Neuronal stem cell (in vitro differentiated cells): ENCODE data around the gene ZNRD2.

Source experiments
- DNase-seq: peaks from one replicate; pipeline ENCODE4 v3.0.0-alpha.2; 2013; ENCODE audit warnings: low spot score
- H2AFZ ChIP-seq: one replicate; pipeline ENCODE4 v1.6.1; 2013; ENCODE audit warnings: mild to moderate bottlenecking, low read length, inconsistent platforms
- H2AK5ac ChIP-seq: 2 replicates; pipeline ENCODE4 v1.6.1; 2013; ENCODE audit warnings: low read depth, mild to moderate bottlenecking, inconsistent platforms, low read length, moderate library complexity, mixed read lengths
- H2BK120ac ChIP-seq: 2 replicates; pipeline ENCODE4 v1.6.1; 2013; ENCODE audit warnings: low read depth, mild to moderate bottlenecking, inconsistent platforms, low read length, moderate library complexity, mixed read lengths
- H2BK12ac ChIP-seq: one replicate; pipeline ENCODE4 v1.6.1; 2013; ENCODE audit warnings: low read length, inconsistent platforms
- H2BK15ac ChIP-seq: 2 replicates; pipeline ENCODE4 v1.6.1; 2013; ENCODE audit warnings: mild to moderate bottlenecking, low read length, inconsistent platforms, mixed read lengths
- H2BK5ac ChIP-seq: one replicate; pipeline ENCODE4 v1.6.1; 2013; ENCODE audit warnings: inconsistent platforms, mild to moderate bottlenecking, low read length, moderate library complexity
- H3K14ac ChIP-seq: one replicate; pipeline ENCODE4 v1.6.1; 2013; ENCODE audit warnings: low read length, inconsistent platforms
- H3K18ac ChIP-seq: 2 replicates; pipeline ENCODE4 v1.6.1; 2013; ENCODE audit warnings: low read length, inconsistent platforms
- H3K23ac ChIP-seq: 2 replicates; pipeline ENCODE4 v1.6.1; 2013; ENCODE audit warnings: low read depth, mild to moderate bottlenecking, mixed read lengths, low read length, inconsistent platforms; ENCODE audit not compliant: poor library complexity
- H3K27ac ChIP-seq: replicated peaks from 3 replicates; pipeline ENCODE4 v1.5.1; 2013; ENCODE audit warnings: low read length, inconsistent platforms
- H3K27me3 ChIP-seq, 3 experiments: 2 replicates each; pipeline ENCODE4 v1.6.1; 2013; ENCODE audit warnings: low read length in 3 of 3, mild to moderate bottlenecking in 2 of 3, inconsistent platforms in 1 of 3, low read depth in 1 of 3, mixed read lengths in 1 of 3, moderate library complexity in 1 of 3; ENCODE audit not compliant: control insufficient read depth in 3 of 3, insufficient read depth in 3 of 3
- H3K36me3 ChIP-seq, 2 donors: replicated peaks in 1 of 2; 2 replicates each; pipeline ENCODE4 v1.6.1; 2013; ENCODE audit warnings: low read length in 2 of 2; ENCODE audit not compliant: control insufficient read depth in 2 of 2, insufficient read depth in 2 of 2
- H3K4ac ChIP-seq: 2 replicates; pipeline ENCODE4 v1.6.1; 2013; ENCODE audit warnings: inconsistent platforms, mild to moderate bottlenecking, low read length, moderate library complexity
- H3K4me1 ChIP-seq, 2 donors: 1 replicate in 1 of 2; 2 replicates in 1 of 2; pipeline ENCODE4 v1.6.1; 2013; ENCODE audit warnings: low read length in 2 of 2, low read depth in 1 of 2; ENCODE audit not compliant: control insufficient read depth in 2 of 2, insufficient read depth in 1 of 2
- H3K4me2 ChIP-seq: one replicate; pipeline ENCODE4 v1.6.1; 2013; ENCODE audit warnings: mild to moderate bottlenecking, low read length, inconsistent platforms; ENCODE audit not compliant: insufficient read depth, poor library complexity, severe bottlenecking
- H3K4me3 ChIP-seq, 2 donors: 2 replicates each; pipeline ENCODE4 v1.5.1; 2013; ENCODE audit warnings: low read length in 2 of 2, mild to moderate bottlenecking in 2 of 2, inconsistent platforms in 1 of 2, moderate library complexity in 1 of 2
- H3K79me1 ChIP-seq: one replicate; pipeline ENCODE4 v1.6.1; 2013; ENCODE audit warnings: low read depth, mild to moderate bottlenecking, inconsistent platforms, low read length, moderate library complexity
- H3K9ac ChIP-seq: one replicate; pipeline ENCODE4 v1.6.1; 2013; ENCODE audit warnings: mild to moderate bottlenecking, low read depth, low read length, inconsistent platforms; ENCODE audit not compliant: poor library complexity
- H3K9me3 ChIP-seq, 2 donors: replicated peaks in 1 of 2; 2 replicates each; pipeline versions ENCODE3 to v1.6.1; 2013; ENCODE audit warnings: low read length in 2 of 2, mild to moderate bottlenecking in 2 of 2, inconsistent platforms in 1 of 2, low read depth in 1 of 2, mixed read lengths in 1 of 2, moderate library complexity in 1 of 2; ENCODE audit not compliant: control insufficient read depth in 2 of 2, insufficient read depth in 1 of 2
- H4K8ac ChIP-seq: one replicate; pipeline ENCODE4 v1.6.1; 2013; ENCODE audit warnings: low read depth, mild to moderate bottlenecking, inconsistent platforms, low read length, moderate library complexity
- H4K91ac ChIP-seq: one replicate; pipeline ENCODE4 v1.6.1; 2013; ENCODE audit warnings: low read length, low read depth, mild to moderate bottlenecking, inconsistent platforms; ENCODE audit not compliant: poor library complexity
- WGBS, 2 donors: extraction: QIAGEN DNeasy Blood & Tissue Kit; methylation state at CpG; one replicate each; pipeline ENCODE4 v1.1.7; 2013; ENCODE audit warnings: missing lambda C conversion rate in 2 of 2, mixed read lengths in 1 of 2; ENCODE audit not compliant: insufficient read length in 2 of 2, insufficient replicate concordance in 1 of 2; ENCODE audit errors: extremely low coverage in 2 of 2; 5-methylcytosine and 5-hydroxymethylcytosine counted together

The ZNRD2 gene

GRCh38 chr11:65560555-65561418, 9.5 kb upstream of the ZNRD2 start:
- H3K79me1 ChIP-seq: no peaks in the 10 kb centered on the region
- no peak overlapping the region for H4K8ac ChIP-seq
- no peak for DNase-seq
- H3K4ac ChIP-seq: no peak overlapping the region
- H3K9ac ChIP-seq: no peak overlapping the region
- no peaks in the 10 kb centered on the region for H3K27me3 ChIP-seq
- H3K4me1 ChIP-seq: peaks cover 32 to 38% of the 10 kb centered on the region in 2 donors
- H3K36me3 ChIP-seq: no peaks in the 10 kb centered on the region
- peak overlapping the region in 1 of 2 donors; percentile 4 for H3K4me3 ChIP-seq
- no peak overlapping the region for H3K14ac ChIP-seq
- no peak overlapping the region for H2BK12ac ChIP-seq
- peak overlapping the region; percentile 14 for H2BK5ac ChIP-seq
- H4K91ac ChIP-seq: no peak overlapping the region
- H2BK120ac ChIP-seq: no peak overlapping the region
- H3K9me3 ChIP-seq: no peaks in the 10 kb centered on the region
- peak overlapping the region; percentile 88 for H2AFZ ChIP-seq
- WGBS, 2 donors: no CpG with 5 or more reads among the region's 15 CpGs
- H3K27ac ChIP-seq: peak overlapping the region; percentile 47
- peak overlapping the region; percentile 27 for H3K4me2 ChIP-seq
- H2AK5ac ChIP-seq: no peak overlapping the region
- H3K18ac ChIP-seq: peak overlapping the region; percentile 29
- no peak overlapping the region for H3K23ac ChIP-seq
- no peak overlapping the region for H2BK15ac ChIP-seq

- no peak overlapping the region for H3K27ac ChIP-seq
- H3K9ac ChIP-seq: no peak overlapping the region
- H3K9me3 ChIP-seq: no peaks in the 10 kb centered on the region
- H3K36me3 ChIP-seq: no peaks in the 10 kb centered on the region
- no peak overlapping the region for H3K4me2 ChIP-seq
- no peak overlapping the region for H2AFZ ChIP-seq
- no peak for DNase-seq
- no peak overlapping the region for H3K18ac ChIP-seq
- H2BK120ac ChIP-seq: no peak overlapping the region
- H4K8ac ChIP-seq: no peak overlapping the region
- H2BK12ac ChIP-seq: no peak overlapping the region
- no peak overlapping the region for H3K23ac ChIP-seq
- H3K14ac ChIP-seq: no peak overlapping the region
- H3K79me1 ChIP-seq: no peaks in the 10 kb centered on the region
- no CpG with 5 or more reads among the region's 7 CpGs for WGBS, 2 donors
- no peak overlapping the region for H3K4ac ChIP-seq
- H3K4me1 ChIP-seq: peaks cover 30 to 32% of the 10 kb centered on the region in 2 donors
- H3K27me3 ChIP-seq: no peaks in the 10 kb centered on the region
- no peak overlapping the region for H2BK5ac ChIP-seq
- H2BK15ac ChIP-seq: no peak overlapping the region
- no peak overlapping the region for H4K91ac ChIP-seq
- H3K4me3 ChIP-seq: no peak overlapping the region
- H2AK5ac ChIP-seq: no peak overlapping the region
Observed at GRCh38 chr11:65562020-65562419, 8.3 kb upstream of the ZNRD2 start.

GRCh38 chr11:65562788-65563187, 7.5 kb upstream of the ZNRD2 start:
- Histone ChIP-seq H4K8ac (no peak overlapping the region), H3K18ac (no peak overlapping the region), H3K27ac (no peak overlapping the region), H3K4me1 (peaks cover 27 to 28% of the 10 kb centered on the region in 2 donors), H3K9ac (no peak overlapping the region), H2BK5ac (no peak overlapping the region), H2BK120ac (no peak overlapping the region), H3K14ac (no peak overlapping the region), H3K4me3 (no peak overlapping the region), H2BK12ac (no peak overlapping the region), H3K9me3 (no peaks in the 10 kb centered on the region), H2AFZ (no peak overlapping the region), H3K4me2 (no peak overlapping the region), H3K23ac (no peak overlapping the region), H2AK5ac (no peak overlapping the region), H2BK15ac (no peak overlapping the region), H4K91ac (no peak overlapping the region), H3K27me3 (no peaks in the 10 kb centered on the region), H3K36me3 (no peaks in the 10 kb centered on the region), H3K79me1 (no peaks in the 10 kb centered on the region), H3K4ac (no peak overlapping the region)
- WGBS, 2 donors: no CpG with 5 or more reads among the region's 9 CpGs
- DNase-seq: no peak

GRCh38 chr11:65563601-65564000, 6.7 kb upstream of the ZNRD2 start:
- Histone ChIP-seq H3K27ac (no peak overlapping the region), H2AK5ac (no peak overlapping the region), H3K9me3 (no peaks in the 10 kb centered on the region), H3K79me1 (no peaks in the 10 kb centered on the region), H2BK12ac (no peak overlapping the region), H3K14ac (no peak overlapping the region), H3K36me3 (no peaks in the 10 kb centered on the region), H2BK15ac (peak overlapping the region; percentile 25), H3K4ac (no peak overlapping the region), H2BK5ac (no peak overlapping the region), H2AFZ (no peak overlapping the region), H3K27me3 (no peaks in the 10 kb centered on the region), H3K9ac (no peak overlapping the region), H2BK120ac (no peak overlapping the region), H3K23ac (no peak overlapping the region), H3K18ac (no peak overlapping the region), H3K4me3 (no peak overlapping the region), H4K8ac (no peak overlapping the region), H3K4me2 (no peak overlapping the region), H3K4me1 (peaks cover 26 to 28% of the 10 kb centered on the region in 2 donors), H4K91ac (no peak overlapping the region)
- WGBS, 2 donors: no CpG with 5 or more reads among the region's 4 CpGs
- DNase-seq: no peak
